Stimulated activated CD4-positive, alpha-beta T cell treated with anti-CD3 and anti-CD28 coated beads, Interleukin-4, amount 100 ng/mL, for 1 hour (primary cell): ENCODE results near the gene CRMP1.
A peak's percentile ranks its signal among the peaks of the same experiment; 100 is the strongest.
"Not testable (repeated sequence)": the region's sequence is repeated elsewhere in the genome, so short reads cannot be mapped to it uniquely, and the experiment has no call there.

ENCODE experiments used
- DNase-seq: peaks from one replicate; pipeline ENCODE4 v3.0.0-alpha.2; 2020

CRMP1 gene

GRCh38 chr4:5887361-5888221 is 5.3 kb downstream of the CRMP1 start:
- no peak for DNase-seq

GRCh38 chr4:5887011-5887360 is 5.9 kb downstream of the CRMP1 start:
- no peak for DNase-seq

GRCh38 chr4:5885733-5886132 is 7.2 kb downstream of the CRMP1 start:
- no peak for DNase-seq

- DNase-seq, result no peak
Observed at GRCh38 chr4:5884796-5885195, 8.1 kb downstream of the CRMP1 start.

GRCh38 chr4:5883916-5884315 is 9.0 kb downstream of the CRMP1 start:
- DNase-seq, result no peak

- DNase-seq, result no peak
Observed at GRCh38 chr4:5882947-5883346, 9.9 kb downstream of the CRMP1 start.

GRCh38 chr4:5881340-5881739 is 11.5 kb downstream of the CRMP1 start:
- no peak for DNase-seq

GRCh38 chr4:5878359-5878758 is 14.5 kb downstream of the CRMP1 start:
- no peak for DNase-seq

- DNase-seq, result no peak
Observed at GRCh38 chr4:5877392-5877791, 15.5 kb downstream of the CRMP1 start.

- no peak for DNase-seq
Observed at GRCh38 chr4:5874811-5875449, 18.0 kb downstream of the CRMP1 start.

- DNase-seq, result no peak
Observed at GRCh38 chr4:5870701-5871100, 22.2 kb downstream of the CRMP1 start.

- DNase-seq, result no peak
Observed at GRCh38 chr4:5869966-5870619, 22.8 kb downstream of the CRMP1 start.

- DNase-seq, result no peak
Observed at GRCh38 chr4:5867866-5868265, 25.0 kb downstream of the CRMP1 start.

- no peak for DNase-seq
Observed at GRCh38 chr4:5866841-5867813, 25.8 kb downstream of the CRMP1 start.

- no peak for DNase-seq
Observed at GRCh38 chr4:5865896-5866599, 26.8 kb downstream of the CRMP1 start.

GRCh38 chr4:5863461-5864113 is 29.3 kb downstream of the CRMP1 start:
- peak; percentile 40 for DNase-seq

- no peak for DNase-seq
Observed at GRCh38 chr4:5858020-5858769, 34.7 kb downstream of the CRMP1 start.

- no peak for DNase-seq
Observed at GRCh38 chr4:5857199-5857598, 35.7 kb downstream of the CRMP1 start.

GRCh38 chr4:5856362-5856761 is 36.5 kb downstream of the CRMP1 start:
- not testable (repeated sequence) for DNase-seq

GRCh38 chr4:5854929-5855328 is 38.0 kb downstream of the CRMP1 start:
- DNase-seq, result no peak
